Spleen (tissue), 11 donors: ENCODE data around the gene LRRC8B. TPM values are rescaled to one million over a fixed set of nuclear protein-coding genes. Genes with fewer than 3 reads are reported as not detected.

ENCODE experiments used
- DNase-seq: peaks from one replicate; pipeline ENCODE4 v3.0.0-alpha.2; 2020
- H3K27ac ChIP-seq, 8 donors: fragments of 200-600 bp; sonication (generic) in 7 of 8; 1 replicate in 4 of 8; 2 replicates in 4 of 8; pipeline versions ENCODE4 v1.5.0 to v1.8.0; 2016 to 2021; ENCODE audit warnings: inconsistent platforms in 4 of 8, mild to moderate bottlenecking in 4 of 8, moderate library complexity in 1 of 8
- H3K27me3 ChIP-seq, 7 donors: fragments of 200-600 bp; sonication (generic) in 6 of 7; replicated peaks in 1 of 7; 1 replicate in 4 of 7; 2 replicates in 3 of 7; pipeline versions ENCODE4 v1.5.0 to v1.8.0; 2016 to 2021; ENCODE audit warnings: inconsistent platforms in 3 of 7, mild to moderate bottlenecking in 1 of 7
- H3K36me3 ChIP-seq, 6 donors: fragments of 200-600 bp; sonication (generic) in 5 of 6; 1 replicate in 4 of 6; 2 replicates in 2 of 6; pipeline versions ENCODE4 v1.5.0 to v1.8.0; 2016 to 2021; ENCODE audit warnings: inconsistent platforms in 2 of 6
- H3K4me1 ChIP-seq, 6 donors: fragments of 200-600 bp; sonication (generic) in 5 of 6; 1 replicate in 3 of 6; 2 replicates in 3 of 6; pipeline versions ENCODE4 v1.5.0 to v1.8.0; 2016 to 2021; ENCODE audit warnings: inconsistent platforms in 3 of 6
- H3K4me3 ChIP-seq, 8 donors: fragments of 200-600 bp; sonication (generic) in 7 of 8; 1 replicate in 4 of 8; 2 replicates in 4 of 8; pipeline versions ENCODE4 v1.5.0 to v1.8.0; 2016 to 2021; ENCODE audit warnings: inconsistent platforms in 4 of 8, mild to moderate bottlenecking in 4 of 8, moderate library complexity in 2 of 8
- H3K9me3 ChIP-seq, 8 donors: fragments of 200-600 bp; sonication (generic) in 7 of 8; 1 replicate in 4 of 8; 2 replicates in 4 of 8; pipeline versions ENCODE4 v1.5.0 to v1.8.0; 2016 to 2021; ENCODE audit warnings: inconsistent platforms in 4 of 8
- POLR2A ChIP-seq, 3 donors: fragments of 450-650 bp; IDR thresholded peaks; one replicate each; pipeline ENCODE4 v1.5.1; 2017; ENCODE audit warnings: antibody characterized with exemption in 3 of 3, mild to moderate bottlenecking in 1 of 3
- POLR2AphosphoS5 ChIP-seq, 3 donors: sonication (generic); formaldehyde crosslinking; IDR thresholded peaks; one replicate each; pipeline ENCODE4 v1.5.1; 2017; ENCODE audit warnings: antibody characterized with exemption in 3 of 3
- WGBS, 5 donors: extraction: QIAGEN DNeasy Blood & Tissue Kit in 3 of 5; methylation state at CpG; one replicate each; pipeline versions ENCODE4 v1.1.5 to v1.1.7; 2013 to 2018; 5-methylcytosine and 5-hydroxymethylcytosine counted together
- intact Hi-C: fragments of 100-400 bp; cut with DNase I; formaldehyde crosslinking; loops from one replicate; pipeline ENCODE4 v1.15.0; 2023; ENCODE audit warnings: low total_unique reads
- polyA plus RNA-seq, 3 donors: library from polyadenylated mRNA; stranded (reverse); fragments of 200-250 nt; gene quantifications; one replicate each; pipeline ENCODE4 v1.2.1, GENCODE V29; 2013
- total RNA-seq, 7 donors: library from RNA; depleted of rRNA in 3 of 7; stranded (reverse); fragments of >200 nt in 3 of 7; fragmentation: NEBNext Ultra II Directional in 4 of 7; extraction: Animal tissue kit (Norgen Biotek cat#: 25700) in 4 of 7; gene quantifications; one replicate each; pipeline versions ENCODE4 v1.1.0 to v1.2.1, GENCODE V29; 2016 to 2021
- TF ChIP-seq, protein P1 (sequence below), 11 experiments: fragments of 200-600 bp in 7 of 11; fragments of 450-650 bp in 4 of 11; sonication (generic) in 4 of 11; IDR thresholded peaks in 8 of 11; conservative IDR thresholded peaks in 3 of 11; 1 replicate in 7 of 11; 2 replicates in 4 of 11; pipeline versions ENCODE4 v1.4.0 to v1.8.0; 2016 to 2021; ENCODE audit warnings: antibody characterized with exemption in 11 of 11, inconsistent platforms in 4 of 11, mild to moderate bottlenecking in 1 of 11
- donor health status: healthy with polysubstance abuse.
- donor health status: DM: no; HTN: no; CAD: no; lungs with moderate emphysema.
- donor health status: DM: no; HTN: no; CAD: no.
- donor health status: Bipolar disorder and iron deficiency.
- donor health status: healthy.
- donor health status: DM: no; HTN: no; CAD: no.
- donor health status: DM: yes; HTN: yes; CAD: no.

The LRRC8B gene
- total and polyA plus RNA-seq, 10 donors, result 1.7 to 22.5 (median 13.1) TPM

DNA sequence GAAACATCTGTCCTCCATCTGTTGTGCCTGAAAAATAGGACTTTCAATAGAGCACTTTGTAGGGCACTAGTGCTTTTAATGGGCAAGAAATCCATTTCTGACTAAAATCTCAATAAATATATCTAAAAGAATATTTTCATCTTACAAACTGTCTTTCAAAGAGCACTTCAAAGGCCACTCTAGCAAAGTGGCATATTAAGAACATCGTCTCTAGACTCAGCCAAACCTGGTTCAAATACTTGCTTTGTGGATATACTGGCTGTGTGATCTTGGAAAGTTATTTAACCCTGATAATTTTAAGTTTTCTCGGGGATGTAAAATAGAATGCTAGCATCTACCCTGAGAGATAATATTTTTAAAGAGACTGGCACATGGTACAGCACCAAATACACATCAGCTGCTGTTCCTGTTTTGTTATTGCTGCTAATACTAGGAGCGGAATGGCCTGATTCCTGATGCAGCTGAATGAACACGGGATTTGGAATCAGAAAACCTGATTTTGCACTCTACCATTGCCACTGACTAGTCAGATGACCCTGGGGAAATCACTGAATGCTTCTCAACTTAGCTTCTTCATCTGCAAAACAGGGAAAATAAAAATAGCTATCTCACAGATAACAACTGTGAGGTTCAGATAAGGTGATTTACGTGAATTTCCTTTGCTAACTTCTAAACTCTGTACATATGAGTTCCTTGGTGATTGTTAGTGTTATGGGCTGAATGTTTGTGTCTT is 83.1 kb downstream of the LRRC8B start:
- TF ChIP-seq, protein P1, sequence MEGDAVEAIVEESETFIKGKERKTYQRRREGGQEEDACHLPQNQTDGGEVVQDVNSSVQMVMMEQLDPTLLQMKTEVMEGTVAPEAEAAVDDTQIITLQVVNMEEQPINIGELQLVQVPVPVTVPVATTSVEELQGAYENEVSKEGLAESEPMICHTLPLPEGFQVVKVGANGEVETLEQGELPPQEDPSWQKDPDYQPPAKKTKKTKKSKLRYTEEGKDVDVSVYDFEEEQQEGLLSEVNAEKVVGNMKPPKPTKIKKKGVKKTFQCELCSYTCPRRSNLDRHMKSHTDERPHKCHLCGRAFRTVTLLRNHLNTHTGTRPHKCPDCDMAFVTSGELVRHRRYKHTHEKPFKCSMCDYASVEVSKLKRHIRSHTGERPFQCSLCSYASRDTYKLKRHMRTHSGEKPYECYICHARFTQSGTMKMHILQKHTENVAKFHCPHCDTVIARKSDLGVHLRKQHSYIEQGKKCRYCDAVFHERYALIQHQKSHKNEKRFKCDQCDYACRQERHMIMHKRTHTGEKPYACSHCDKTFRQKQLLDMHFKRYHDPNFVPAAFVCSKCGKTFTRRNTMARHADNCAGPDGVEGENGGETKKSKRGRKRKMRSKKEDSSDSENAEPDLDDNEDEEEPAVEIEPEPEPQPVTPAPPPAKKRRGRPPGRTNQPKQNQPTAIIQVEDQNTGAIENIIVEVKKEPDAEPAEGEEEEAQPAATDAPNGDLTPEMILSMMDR (IDR thresholded peaks at IDR 0.05 in 8 of 11, conservative IDR thresholded peaks at IDR 0.05 in 3 of 11), result no peak
- TF ChIP-seq POLR2AphosphoS5 (IDR thresholded peaks at IDR 0.05) (no peak), POLR2A (IDR thresholded peaks at IDR 0.05) (no peak)
- Histone ChIP-seq H3K9me3 (no peaks in the 10 kb centered on the region), H3K4me3 (no peak overlapping the region), H3K27me3 (no peaks in the 10 kb centered on the region), H3K4me1 (peaks cover 5 to 94% (median 30%) of the 10 kb centered on the region in 6 donors), H3K36me3 (no peaks in the 10 kb centered on the region), H3K27ac (peak overlapping the region in 7 of 8 donors; percentile 5 to 77 (median 61))
- intact Hi-C loops, result no loop called here
- WGBS, 5 donors, result 73 to 86% (median 79%) methylated on average over 5 of the region's 5 CpGs
- no peak for DNase-seq

GRCh38 chr1:89608319-89608983 is 83.8 kb downstream of the LRRC8B start:
- Histone ChIP-seq H3K27ac (peak overlapping the region in 7 of 8 donors; percentile 5 to 77 (median 61)), H3K9me3 (no peaks in the 10 kb centered on the region), H3K4me3 (peak overlapping the region in 1 of 8 donors; percentile 8), H3K27me3 (no peaks in the 10 kb centered on the region), H3K4me1 (peaks cover 5 to 89% (median 30%) of the 10 kb centered on the region in 6 donors), H3K36me3 (no peaks in the 10 kb centered on the region)
- DNase-seq, result no peak
- WGBS, 5 donors, result 63 to 84% (median 71%) methylated on average over 9 of the region's 9 CpGs
- intact Hi-C loops, result no loop called here
- peak in 1 of 3 donors; percentile 24 for TF ChIP-seq POLR2AphosphoS5 (IDR thresholded peaks at IDR 0.05)
- no peak for TF ChIP-seq POLR2A (IDR thresholded peaks at IDR 0.05)

- Histone ChIP-seq H3K27ac (peak overlapping the region in 7 of 8 donors; percentile 1 to 77 (median 61)), H3K36me3 (no peaks in the 10 kb centered on the region), H3K4me1 (peaks cover 5 to 82% (median 30%) of the 10 kb centered on the region in 6 donors), H3K9me3 (no peaks in the 10 kb centered on the region), H3K4me3 (peak overlapping the region in 1 of 8 donors; percentile 37), H3K27me3 (no peaks in the 10 kb centered on the region)
- intact Hi-C loops, result no loop called here
- TF ChIP-seq, protein P1 (IDR thresholded peaks at IDR 0.05 in 8 of 11, conservative IDR thresholded peaks at IDR 0.05 in 3 of 11), result no peak
- TF ChIP-seq POLR2AphosphoS5 (IDR thresholded peaks at IDR 0.05), result peak in 2 of 3 donors; percentile 34 to 55
- peak; percentile 81 for DNase-seq
- 79 to 90% (median 86%) methylated on average over 20 of the region's 20 CpGs for WGBS, 5 donors
These were observed 84.5 kb downstream of the LRRC8B start for GRCh38 chr1:89608984-89609725.

- Histone ChIP-seq H3K9me3 (no peaks in the 10 kb centered on the region), H3K4me1 (peaks cover 5 to 74% (median 30%) of the 10 kb centered on the region in 6 donors), H3K4me3 (peak overlapping the region in 1 of 8 donors; percentile 37), H3K27me3 (no peaks in the 10 kb centered on the region), H3K36me3 (no peaks in the 10 kb centered on the region), H3K27ac (peak overlapping the region in 6 of 8 donors; percentile 16 to 77 (median 62))
- intact Hi-C loops, result no loop called here
- 74 to 94% (median 81%) methylated on average over 7 to 14 of the region's 14 CpGs for WGBS, 5 donors
- peak; percentile 6 to 55 (median 21) for TF ChIP-seq POLR2AphosphoS5 (IDR thresholded peaks at IDR 0.05)
- TF ChIP-seq POLR2A (IDR thresholded peaks at IDR 0.05), result no peak
- DNase-seq, result peak; percentile 80
These were observed 85.3 kb downstream of the LRRC8B start for GRCh38 chr1:89609781-89610456.
